Measurements from ENCODE around the gene OPRM1.

- no peak for TF ChIP-seq CTCF (IDR thresholded peaks at IDR 0.05; ENCODE audit: insufficient read depth, low read length)
- no peak for TF ChIP-seq REST (IDR thresholded peaks at IDR 0.05; ENCODE audit: insufficient replicate concordance, low read depth)
- no peak for TF ChIP-seq SPI1 (IDR thresholded peaks at IDR 0.05; ENCODE audit: borderline replicate concordance, low read depth)
- TF ChIP-seq GABPA (IDR thresholded peaks at IDR 0.05; ENCODE audit: low read depth), result no peak
Measured at GRCh38 chr6:154001494-154002285, 37.4 kb upstream of the OPRM1 start.

Measured in HL-60 (cell line).